Stimulated activated CD8-positive, alpha-beta memory T cell treated with anti-CD3 and anti-CD28 coated beads, Interleukin-15, amount 100 ng/mL, for 4 hours (primary cell): ENCODE data around the gene PARP12.

Source experiments
- DNase-seq, 2 donors: peaks; one replicate each; pipeline ENCODE4 v3.0.0-alpha.2; 2020; ENCODE audit warnings: low read depth in 2 of 2

PARP12 gene

GRCh38 chr7:140014123-140014522, 48.6 kb downstream of the PARP12 start:
- DNase-seq: no peak

- no peak for DNase-seq
These were observed 49.1 kb downstream of the PARP12 start for GRCh38 chr7:140013676-140014075.

DNA sequence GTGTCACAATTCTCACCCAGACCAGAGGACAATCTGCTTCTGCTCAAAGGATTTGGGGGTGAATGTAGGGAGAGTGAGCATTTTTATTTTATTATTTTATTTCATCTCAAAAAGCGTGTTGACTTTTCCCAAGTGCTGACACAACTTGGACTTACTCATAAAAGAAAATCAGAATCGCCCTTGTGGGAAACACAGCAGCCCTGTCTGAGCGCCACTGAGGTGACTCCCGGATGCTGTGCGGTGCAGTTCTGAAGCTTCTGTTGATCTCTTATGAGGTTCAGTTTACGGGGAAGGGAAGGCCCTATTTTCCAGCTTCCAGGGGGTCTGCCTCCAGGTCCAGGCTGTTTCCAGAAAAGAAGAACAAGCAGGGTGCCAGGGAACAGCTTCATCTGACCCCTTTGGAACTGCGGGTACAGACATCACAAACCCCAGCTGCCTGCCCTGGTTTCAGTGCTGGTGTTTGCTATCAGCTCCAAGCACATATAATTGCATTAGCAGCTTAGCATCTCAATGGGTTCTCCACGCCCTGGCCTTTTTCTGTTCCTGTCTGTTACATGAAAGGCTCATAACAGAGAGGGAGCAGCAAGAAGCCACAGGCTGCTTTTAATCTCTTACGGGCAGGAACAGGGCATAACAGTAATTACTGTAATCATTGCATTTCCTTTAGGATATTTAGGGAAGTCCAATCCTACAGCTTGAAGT, 52.4 kb downstream of the PARP12 start:
- no peak for DNase-seq

DNA sequence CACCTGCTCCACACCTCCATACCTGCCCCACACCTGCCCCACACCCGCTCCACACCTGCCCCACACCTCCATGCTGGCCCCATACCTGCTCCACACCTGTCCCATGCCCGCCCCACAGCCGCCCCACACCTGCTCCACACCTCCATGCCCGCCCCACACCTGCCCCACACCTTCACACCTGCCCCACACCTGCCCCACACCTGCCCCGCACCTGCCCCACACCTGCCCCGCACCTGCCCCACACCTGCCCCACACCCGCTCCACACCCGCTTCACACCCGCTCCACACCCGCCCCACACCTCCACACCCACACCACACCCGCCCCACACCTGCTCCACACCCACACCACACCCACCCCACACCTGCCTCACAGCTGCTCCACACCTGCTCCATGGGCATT, 53.0 kb downstream of the PARP12 start:
- DNase-seq: no peak

GRCh38 chr7:140008755-140009610, 53.8 kb downstream of the PARP12 start:
- no peak for DNase-seq

- DNase-seq: no peak
These were observed 55.6 kb downstream of the PARP12 start for GRCh38 chr7:140007051-140007690.

- DNase-seq: no peak
These were observed 56.2 kb downstream of the PARP12 start for GRCh38 chr7:140006600-140006999.

GRCh38 chr7:140005754-140006503, 56.8 kb downstream of the PARP12 start:
- DNase-seq: no peak

DNA sequence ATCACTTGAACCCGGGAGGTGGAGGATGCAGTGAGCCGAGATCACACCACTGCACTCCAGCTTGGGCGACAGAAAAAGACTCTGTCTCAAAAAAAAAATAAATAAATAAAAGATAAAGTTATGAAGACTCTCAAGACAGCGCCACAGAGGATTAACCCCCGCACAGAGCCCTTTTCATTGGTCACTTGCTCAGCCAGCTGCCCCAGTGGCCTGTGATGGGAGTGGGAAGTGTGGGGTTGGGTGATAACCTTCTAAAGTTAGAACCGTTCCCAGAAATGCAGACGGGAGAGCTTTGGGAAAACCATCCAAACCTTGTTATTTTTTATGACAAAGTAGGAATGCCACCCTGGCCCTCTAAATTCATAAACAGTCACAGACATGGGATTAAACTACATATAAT, 57.4 kb downstream of the PARP12 start:
- DNase-seq: no peak

GRCh38 chr7:140004672-140005071, 58.1 kb downstream of the PARP12 start:
- no peak for DNase-seq

DNA sequence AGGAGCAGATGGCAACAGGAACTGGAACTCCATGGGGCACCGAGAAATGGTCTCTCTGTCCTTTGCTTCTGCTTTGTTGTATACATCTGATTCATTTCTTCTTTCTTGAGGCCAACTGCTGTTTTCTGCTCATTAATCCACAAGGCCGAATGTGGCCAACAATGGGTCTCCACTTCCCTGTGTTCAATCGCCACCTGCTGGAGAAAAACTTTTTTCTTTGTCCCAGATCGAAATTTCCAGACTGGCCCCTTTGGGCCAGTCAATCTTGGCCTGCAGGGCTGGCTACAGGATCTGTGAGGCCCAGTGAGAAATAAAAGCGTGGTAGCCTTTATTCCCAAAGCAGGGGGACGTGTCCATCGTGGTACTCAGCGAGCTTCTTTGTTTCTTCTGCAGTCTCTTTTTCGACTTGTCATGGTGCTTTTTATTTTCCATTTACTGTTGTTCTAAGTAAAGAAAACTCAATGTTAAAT, 58.8 kb downstream of the PARP12 start:
- no peak for DNase-seq

GRCh38 chr7:140000666-140001268, 62.0 kb downstream of the PARP12 start:
- no peak for DNase-seq

DNA sequence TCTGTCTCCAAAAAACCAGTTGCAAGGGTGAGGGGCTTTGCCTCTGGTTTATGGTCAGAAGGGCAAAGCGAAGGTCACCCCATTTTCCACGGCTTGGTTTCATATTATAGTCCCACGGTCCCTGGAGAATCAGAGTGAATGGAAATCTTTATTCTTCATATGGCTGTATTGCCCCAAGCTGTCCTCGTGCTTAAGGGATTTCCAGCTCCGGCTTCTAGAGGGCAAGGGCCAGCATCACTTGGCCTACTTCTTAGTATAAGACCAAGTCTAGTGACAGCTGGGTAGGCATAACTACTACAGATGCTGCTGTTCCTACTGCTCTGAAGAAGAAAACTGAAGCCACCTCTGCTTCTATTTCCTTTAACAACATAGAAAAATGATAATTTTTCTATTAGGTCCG, 63.2 kb downstream of the PARP12 start:
- no peak for DNase-seq

GRCh38 chr7:139998572-139998971, 64.2 kb downstream of the PARP12 start:
- DNase-seq: no peak

DNA sequence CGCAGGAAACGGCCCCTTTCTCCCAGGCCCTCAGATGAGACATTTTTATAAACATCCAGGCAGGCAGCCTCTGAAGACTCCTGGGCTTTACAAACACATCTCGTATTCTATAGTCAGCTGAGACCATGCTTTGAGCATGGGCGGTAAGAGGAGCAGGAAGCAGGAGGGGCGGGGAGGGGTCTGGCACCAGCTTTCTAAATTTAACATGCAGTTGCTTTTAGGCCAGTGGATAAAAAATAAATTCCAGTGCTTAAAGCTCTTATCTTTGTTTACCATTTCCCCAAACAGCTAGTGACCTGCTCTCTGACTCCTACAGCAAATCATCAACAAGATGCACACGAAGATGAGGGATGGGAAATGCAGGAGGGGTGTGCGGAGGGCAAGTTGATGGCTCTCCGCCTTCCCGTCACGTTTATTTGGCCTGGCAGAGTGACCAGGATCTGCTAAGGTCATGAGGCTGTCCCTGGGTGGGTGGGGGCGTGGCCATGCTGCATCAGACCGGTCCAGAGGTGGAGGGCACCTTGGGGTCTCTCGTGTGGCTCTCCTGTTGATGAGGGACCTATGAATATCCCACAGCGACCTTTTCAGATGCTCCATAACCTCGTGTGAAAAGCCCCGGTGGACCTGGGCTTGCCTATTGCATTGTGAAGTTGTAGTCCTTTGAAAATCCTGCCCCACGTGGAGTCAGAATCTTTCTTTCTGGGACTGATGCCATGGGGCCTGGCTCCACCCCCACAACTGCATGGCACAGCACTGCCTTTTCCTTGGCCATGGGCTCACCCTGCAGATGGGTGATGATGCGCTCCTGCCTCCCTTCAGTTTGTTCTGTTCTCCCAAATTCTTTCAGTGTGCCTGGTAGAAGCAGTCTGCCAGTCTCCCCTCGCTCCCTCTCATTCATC, 67.5 kb downstream of the PARP12 start:
- DNase-seq: no peak

DNA sequence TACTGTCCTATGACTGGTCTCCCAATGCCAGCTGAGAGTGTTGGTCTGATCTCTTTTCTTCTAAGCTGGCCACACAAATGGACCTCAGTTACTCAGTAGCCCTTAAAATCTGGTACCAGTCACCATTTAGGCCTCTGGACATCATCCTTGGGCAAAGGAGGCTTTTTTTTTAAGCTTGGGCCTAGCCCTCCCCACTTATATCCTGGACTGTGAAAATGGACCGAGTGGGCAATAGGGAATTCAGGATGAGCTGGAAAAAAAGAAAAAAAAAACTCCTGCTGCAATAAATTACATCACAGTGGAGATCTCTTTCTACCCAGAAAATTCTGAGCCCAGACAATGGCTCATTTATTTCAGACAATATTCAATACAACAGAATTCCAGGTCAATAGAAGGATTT, 68.4 kb downstream of the PARP12 start:
- DNase-seq: no peak

DNA sequence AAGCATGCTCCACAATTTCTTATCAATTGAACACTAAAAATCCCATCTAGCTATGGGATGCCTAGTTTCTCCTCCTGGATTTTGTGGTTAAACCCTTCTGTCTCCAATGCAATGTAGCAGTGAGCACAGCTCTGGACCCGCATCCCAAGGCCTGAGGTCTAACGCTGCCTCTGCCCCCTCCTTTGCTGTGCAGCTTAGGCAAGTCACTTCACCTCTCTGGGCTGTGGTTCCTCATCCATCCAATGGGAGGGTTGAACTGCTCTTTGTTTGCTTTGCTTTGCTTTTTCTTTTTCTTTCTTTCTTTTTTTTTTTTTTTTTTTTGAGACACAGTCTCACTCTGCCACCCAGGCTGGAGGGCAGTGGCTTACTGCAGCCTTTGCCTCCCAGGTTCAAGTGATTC, 69.2 kb downstream of the PARP12 start:
- DNase-seq: no peak

DNA sequence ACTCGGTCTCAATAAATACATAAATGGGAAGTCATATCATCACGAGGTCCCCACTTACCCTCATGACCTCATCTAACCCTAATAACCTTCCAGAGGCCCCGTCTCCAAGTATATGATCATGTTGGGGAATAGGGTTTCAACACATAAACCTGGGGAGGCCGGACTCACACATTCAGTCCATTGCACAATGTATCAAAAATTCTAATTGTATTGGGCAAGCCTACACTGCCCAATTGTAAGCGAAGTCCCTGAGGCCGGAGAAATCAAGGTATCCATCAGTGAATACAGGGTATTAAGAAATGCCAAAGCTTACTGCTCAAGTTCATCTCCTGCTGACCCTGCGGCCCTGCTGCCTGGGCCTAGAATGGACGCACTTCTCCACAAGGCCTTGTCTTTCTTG, 69.6 kb downstream of the PARP12 start:
- DNase-seq: no peak

DNA sequence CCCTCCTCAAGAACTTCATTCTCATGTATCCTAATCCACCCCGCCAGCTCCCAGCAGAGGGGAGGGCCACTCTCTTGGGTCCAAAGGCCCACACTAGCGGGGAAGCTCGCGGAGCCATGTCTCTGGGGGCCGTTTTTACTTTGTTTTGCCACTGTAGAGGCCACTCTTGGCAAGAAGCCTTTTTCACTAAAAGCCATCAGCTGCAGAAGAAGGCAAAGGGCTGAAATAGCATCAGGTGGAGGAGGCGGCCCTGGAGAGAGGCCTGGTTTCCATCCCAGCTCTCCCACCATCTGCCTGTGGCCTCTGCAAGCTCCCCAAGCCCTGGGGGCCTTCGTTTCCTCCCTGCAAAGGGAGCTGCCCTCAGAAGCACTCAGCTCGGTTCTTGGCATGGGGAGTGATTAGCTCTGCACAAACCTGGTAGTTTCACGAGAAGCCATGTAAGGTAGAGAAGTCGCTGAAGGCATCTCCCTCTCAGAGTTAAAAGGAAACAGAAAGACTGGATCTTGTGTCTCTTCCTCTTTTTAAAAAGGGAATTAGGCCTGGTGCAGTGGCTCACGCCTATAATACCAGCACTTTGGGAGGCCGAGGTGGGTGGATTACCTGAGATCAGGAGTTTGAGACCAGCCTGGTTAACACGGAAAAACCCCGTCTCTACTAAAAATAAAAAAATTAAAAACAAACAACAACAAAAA, 70.3 kb downstream of the PARP12 start:
- DNase-seq: no peak

DNA sequence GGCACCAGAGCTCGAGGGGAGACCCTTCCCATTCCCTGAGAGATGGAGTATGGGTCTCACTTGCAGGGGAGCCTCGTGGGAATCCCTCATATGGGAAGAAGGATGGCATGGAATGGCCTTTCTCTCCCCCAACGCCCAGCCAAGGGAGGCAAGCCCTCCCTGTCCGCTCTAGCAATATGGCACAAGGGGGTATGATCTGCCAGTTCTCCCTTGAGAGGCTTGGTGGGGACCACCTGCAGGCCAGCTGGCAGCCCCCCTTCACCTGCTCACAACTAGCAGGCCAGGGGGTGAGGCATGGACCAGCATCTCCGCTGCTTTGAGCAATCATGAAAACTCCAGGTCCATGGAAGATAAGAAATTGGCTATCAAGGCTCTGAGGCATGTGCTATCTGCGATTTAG, 70.8 kb downstream of the PARP12 start:
- no peak for DNase-seq
